SK-N-SH (cell line): ENCODE measurements around the gene MACROD2. TPM values are rescaled to one million over a fixed set of nuclear protein-coding genes. Genes with fewer than 3 reads are reported as not detected.

Source experiments
- CTCF ChIA-PET: fragments of 300-600, 350-600 bp; formaldehyde crosslinking; extraction: SDS; loops from one replicate; lab custom pipeline; 2021; lab: Yijun Ruan, JAX
- POLR2A ChIA-PET: fragments of 350-600 bp; sonication (Branson Sonifier 250); formaldehyde crosslinking; extraction: SDS; loops from one replicate; lab custom pipeline; 2020; ENCODE audit warnings: antibody characterized with exemption, inconsistent platforms; lab: Yijun Ruan, JAX
- DNase-seq: peaks from one replicate; pipeline ENCODE4 v3.0.0; 2012
- H2AFZ ChIP-seq: fragments of 200-600 bp; sonication (generic); 2 replicates; pipeline ENCODE4 v1.8.1; 2016; ENCODE audit warnings: antibody characterized with exemption, mild to moderate bottlenecking, low read depth
- H3F3A ChIP-seq: fragments of 200-600 bp; sonication (generic); replicated peaks from 2 replicates; pipeline ENCODE3; 2016; ENCODE audit warnings: antibody characterized with exemption, mild to moderate bottlenecking; ENCODE audit not compliant: insufficient read depth
- H3K27ac ChIP-seq, 2 experiments: fragments of 200-500 bp in 1 of 2; fragments of 200-600 bp in 1 of 2; sonication (Bioruptor generic) in 1 of 2; sonication (generic), shearing (Covaris generic) in 1 of 2; 2 replicates each; pipeline versions ENCODE4 v1.5.1 to v1.6.1; 2014 to 2016; ENCODE audit warnings: low read depth in 2 of 2, inconsistent platforms in 1 of 2, low read length in 1 of 2, mild to moderate bottlenecking in 1 of 2, mixed read lengths in 1 of 2
- H3K27me3 ChIP-seq: fragments of 200-600 bp; sonication (generic), shearing (Covaris generic); 2 replicates; pipeline ENCODE4 v1.6.1; 2016; ENCODE audit warnings: mixed run types; ENCODE audit not compliant: insufficient read depth
- H3K36me3 ChIP-seq, 2 experiments: fragments of 200-500 bp in 1 of 2; fragments of 200-600 bp in 1 of 2; sonication (Bioruptor generic) in 1 of 2; sonication (generic) in 1 of 2; replicated peaks in 1 of 2; 2 replicates each; pipeline versions ENCODE3 to v1.5.1; 2014 to 2016; ENCODE audit warnings: low read length in 1 of 2, mild to moderate bottlenecking in 1 of 2; ENCODE audit not compliant: insufficient read depth in 2 of 2, control insufficient read depth in 1 of 2
- H3K4me1 ChIP-seq, 2 experiments: fragments of 200-500 bp in 1 of 2; fragments of 200-600 bp in 1 of 2; sonication (Bioruptor generic) in 1 of 2; sonication (generic), shearing (Covaris generic) in 1 of 2; 2 replicates each; pipeline versions ENCODE4 v1.5.1 to v1.6.1; 2014 to 2016; ENCODE audit warnings: low read depth in 1 of 2, low read length in 1 of 2, mixed run types in 1 of 2; ENCODE audit not compliant: insufficient read depth in 2 of 2, control insufficient read depth in 1 of 2
- H3K4me2 ChIP-seq: fragments of 200-600 bp; sonication (generic), shearing (Covaris generic); 2 replicates; pipeline ENCODE4 v1.6.1; 2017; ENCODE audit warnings: mixed run types
- H3K4me3 ChIP-seq, 2 experiments: fragments of 200-500 bp in 1 of 2; fragments of 200-600 bp in 1 of 2; sonication (Bioruptor generic) in 1 of 2; sonication (generic), shearing (Covaris generic) in 1 of 2; 2 replicates each; pipeline versions ENCODE4 v1.5.1 to v1.8.1; 2014 to 2016; ENCODE audit warnings: low read depth in 2 of 2, inconsistent platforms in 1 of 2, low read length in 1 of 2, mild to moderate bottlenecking in 1 of 2, mixed read lengths in 1 of 2, moderate library complexity in 1 of 2
- H3K79me2 ChIP-seq: fragments of 200-600 bp; sonication (generic); 2 replicates; pipeline ENCODE4 v1.8.1; 2017; ENCODE audit warnings: mild to moderate bottlenecking; ENCODE audit not compliant: insufficient read depth
- H3K9ac ChIP-seq: fragments of 200-600 bp; sonication (generic); 2 replicates; pipeline ENCODE4 v1.6.1; 2017; ENCODE audit warnings: mixed run types
- H3K9me2 ChIP-seq: fragments of 200-600 bp; sonication (generic); 2 replicates; pipeline ENCODE4 v1.6.1; 2017; ENCODE audit warnings: mixed run types
- H3K9me3 ChIP-seq: fragments of 200-600 bp; sonication (generic); 2 replicates; pipeline ENCODE4 v1.6.1; 2017; ENCODE audit warnings: mixed run types, mild to moderate bottlenecking, moderate library complexity
- H4K20me1 ChIP-seq: fragments of 200-600 bp; sonication (generic); 2 replicates; pipeline ENCODE4 v1.6.1; 2017; ENCODE audit warnings: mild to moderate bottlenecking, mixed run types; ENCODE audit not compliant: insufficient read depth
- CHD2 ChIP-seq: fragments of 150-350 bp; IDR thresholded peaks from 2 replicates; pipeline ENCODE4 v1.6.1; 2018; ENCODE audit warnings: low read length; ENCODE audit not compliant: partially characterized antibody
- CTCF ChIP-seq: fragments of 200-600 bp; sonication (generic); IDR thresholded peaks from 2 replicates; pipeline ENCODE4 v1.6.1; 2017; ENCODE audit warnings: antibody characterized with exemption, mild to moderate bottlenecking, moderate library complexity
- EP300 ChIP-seq, 2 experiments: IDR thresholded peaks; 2 replicates each; pipeline versions ENCODE4 v1.4.0 to v1.6.1; 2012; ENCODE audit warnings: borderline replicate concordance in 1 of 2, low read depth in 1 of 2, low read length in 1 of 2
- FOXJ3 ChIP-seq: sonication (generic); formaldehyde crosslinking; IDR thresholded peaks from 2 replicates; pipeline ENCODE4 v1.5.1; 2020; ENCODE audit warnings: mild to moderate bottlenecking, missing genetic modification reagents
- IRF3 ChIP-seq: fragments of 150-350 bp; IDR thresholded peaks from 2 replicates; pipeline ENCODE4 v1.6.1; 2016; ENCODE audit warnings: mild to moderate bottlenecking, low read depth, low read length
- JUND ChIP-seq: IDR thresholded peaks from 2 replicates; pipeline ENCODE4 v1.4.0; 2012
- MEF2A ChIP-seq: IDR thresholded peaks from 2 replicates; pipeline ENCODE4 v1.4.0; 2012; ENCODE audit warnings: low read depth, borderline replicate concordance
- MXI1 ChIP-seq: IDR thresholded peaks from 2 replicates; pipeline ENCODE4 v1.6.1; 2012; ENCODE audit warnings: mild to moderate bottlenecking, low read depth, low read length, improper control_type of control experiment
- NFIC ChIP-seq: IDR thresholded peaks from 2 replicates; pipeline ENCODE4 v1.4.0; 2012; ENCODE audit warnings: borderline replicate concordance
- POLR2AphosphoS5 ChIP-seq: IDR thresholded peaks from 2 replicates; pipeline ENCODE4 v1.6.1; 2012; ENCODE audit warnings: low read depth, low read length
- RCOR1 ChIP-seq: fragments of 150-350 bp; IDR thresholded peaks from 2 replicates; pipeline ENCODE4 v1.6.1; 2017; ENCODE audit warnings: antibody characterized with exemption, low read length
- REST ChIP-seq: IDR thresholded peaks from 2 replicates; pipeline ENCODE4 v1.6.1; 2012; ENCODE audit warnings: mild to moderate bottlenecking, low read depth, low read length, moderate library complexity
- RFX5 ChIP-seq: IDR thresholded peaks from 2 replicates; pipeline ENCODE4 v1.6.1; 2012; ENCODE audit warnings: mild to moderate bottlenecking, improper control_type of control experiment, low read length
- SMC3 ChIP-seq: IDR thresholded peaks from 2 replicates; pipeline ENCODE4 v1.6.1; 2012; ENCODE audit warnings: low read depth, low read length, improper control_type of control experiment
- TAF1 ChIP-seq: IDR thresholded peaks from 2 replicates; pipeline ENCODE4 v1.6.1; 2012; ENCODE audit warnings: low read depth, mild to moderate bottlenecking, low read length, moderate library complexity, borderline replicate concordance
- TCF12 ChIP-seq: IDR thresholded peaks from 2 replicates; pipeline ENCODE4 v1.4.0; 2012
- ZBTB33 ChIP-seq: IDR thresholded peaks from 2 replicates; pipeline ENCODE4 v1.4.0; 2012; ENCODE audit warnings: low read depth, borderline replicate concordance
- WGBS: methylation state at CpG from one replicate; pipeline ENCODE4 v1.1.6; 2017; ENCODE audit warnings: low lambda C conversion rate; 5-methylcytosine and 5-hydroxymethylcytosine counted together
- polyA plus RNA-seq, 3 experiments: library from polyadenylated mRNA; depleted of rRNA; stranded (reverse); fragments of >200 nt; gene quantifications; 2 replicates each; pipeline ENCODE4 v1.2.3, GENCODE V29; 2012
- TF ChIP-seq, protein P1 (sequence below): fragments of 150-350 bp; IDR thresholded peaks from 2 replicates; pipeline ENCODE4 v1.6.1; 2017; ENCODE audit warnings: antibody characterized with exemption, low read length, low read depth, borderline replicate concordance
- TF ChIP-seq, protein P2 (sequence below): IDR thresholded peaks from 2 replicates; pipeline ENCODE4 v1.4.0; 2012; ENCODE audit warnings: low read depth, borderline replicate concordance

The MACROD2 gene
- polyA plus RNA-seq, 1 of the 3 experiments (the other 2 are of a cell fraction), result 0.33 TPM

DNA sequence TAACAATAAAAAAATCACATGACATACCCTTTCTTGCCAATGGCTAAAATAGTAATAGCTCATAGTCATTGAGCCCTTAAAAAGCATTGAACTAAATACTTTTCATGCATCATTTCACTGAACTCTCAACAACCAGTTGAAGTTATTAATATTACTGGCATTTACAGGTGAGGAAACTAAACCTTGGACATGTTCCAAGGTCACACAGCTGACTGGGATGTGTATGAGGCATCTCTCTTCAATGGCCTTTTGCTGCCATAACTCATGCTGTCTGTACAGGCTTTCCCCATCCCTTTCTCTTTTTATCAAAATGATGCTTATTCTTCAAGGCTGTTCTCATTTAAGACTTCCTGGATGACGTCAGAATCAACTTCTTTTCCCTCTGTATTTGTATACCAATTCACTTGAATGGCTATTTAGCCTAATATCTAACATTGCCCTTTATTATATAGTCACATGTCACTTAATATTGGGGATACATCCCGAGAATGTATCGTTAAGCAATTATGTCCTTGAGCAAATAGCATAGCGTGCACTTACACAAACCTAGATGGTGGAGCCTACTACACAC, 2101.5 kb downstream of the MACROD2 start:
- Histone ChIP-seq H3K4me3 (no peak overlapping the region), H3K9ac (no peak overlapping the region), H3K27me3 (no peaks in the 10 kb centered on the region), H4K20me1 (no peaks in the 10 kb centered on the region), H3K79me2 (no peaks in the 10 kb centered on the region), H3F3A (no peaks in the 10 kb centered on the region), H3K27ac (no peak overlapping the region)
- ChIA-PET POLR2A (no interaction called here), CTCF (interaction anchor here (1.0 to 1.4 kb wide), 2 partner anchors 9 to 10 kb away, joined by 3 to 5 read pairs; no protein-coding TSS in a partner anchor)
- WGBS, result 41% methylated on average over 4 of the region's 4 CpGs
- no peak for DNase-seq
- no peak for TF ChIP-seq ZBTB33
- TF ChIP-seq CTCF, result no peak
- TF ChIP-seq, protein P1, sequence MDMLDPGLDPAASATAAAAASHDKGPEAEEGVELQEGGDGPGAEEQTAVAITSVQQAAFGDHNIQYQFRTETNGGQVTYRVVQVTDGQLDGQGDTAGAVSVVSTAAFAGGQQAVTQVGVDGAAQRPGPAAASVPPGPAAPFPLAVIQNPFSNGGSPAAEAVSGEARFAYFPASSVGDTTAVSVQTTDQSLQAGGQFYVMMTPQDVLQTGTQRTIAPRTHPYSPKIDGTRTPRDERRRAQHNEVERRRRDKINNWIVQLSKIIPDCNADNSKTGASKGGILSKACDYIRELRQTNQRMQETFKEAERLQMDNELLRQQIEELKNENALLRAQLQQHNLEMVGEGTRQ, result no peak
- no peak for TF ChIP-seq FOXJ3 (CRISPR knock-in tag)
- TF ChIP-seq TCF12, result no peak
- no peak for TF ChIP-seq RCOR1
- no peak for TF ChIP-seq RFX5
- TF ChIP-seq EP300 (IDR thresholded peaks at IDR 0.05; ENCODE audit: borderline replicate concordance in 1 of 2, low read depth in 1 of 2, low read length in 1 of 2), result no peak
- no peak for TF ChIP-seq MXI1
- TF ChIP-seq TAF1, result no peak
- TF ChIP-seq JUND, result no peak
- no peak for TF ChIP-seq CHD2
- TF ChIP-seq REST, result no peak
- no peak for TF ChIP-seq POLR2AphosphoS5
- TF ChIP-seq MEF2A, result no peak
- TF ChIP-seq, protein P2, sequence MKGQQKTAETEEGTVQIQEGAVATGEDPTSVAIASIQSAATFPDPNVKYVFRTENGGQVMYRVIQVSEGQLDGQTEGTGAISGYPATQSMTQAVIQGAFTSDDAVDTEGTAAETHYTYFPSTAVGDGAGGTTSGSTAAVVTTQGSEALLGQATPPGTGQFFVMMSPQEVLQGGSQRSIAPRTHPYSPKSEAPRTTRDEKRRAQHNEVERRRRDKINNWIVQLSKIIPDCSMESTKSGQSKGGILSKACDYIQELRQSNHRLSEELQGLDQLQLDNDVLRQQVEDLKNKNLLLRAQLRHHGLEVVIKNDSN, result no peak
- TF ChIP-seq IRF3, result no peak
- no peak for TF ChIP-seq NFIC
- no peak for TF ChIP-seq SMC3
- TF ChIP-seq, all 33 proteins: peak for 0
- H3K36me3 ChIP-seq, result no peaks in the 10 kb centered on the region
- no peaks in the 10 kb centered on the region for H3K9me3 ChIP-seq
- no peak overlapping the region for H3K4me2 ChIP-seq
- no peaks in the 10 kb centered on the region for H3K9me2 ChIP-seq
- peaks cover 0 to 4% of the 10 kb centered on the region in 2 experiments; a peak in 2 of 4 replicates for H3K4me1 ChIP-seq
- H2AFZ ChIP-seq, result no peak overlapping the region
